Liver (tissue), 9 donors: ENCODE results near the gene SAFB. TPM values are rescaled to one million over a fixed set of nuclear protein-coding genes. Genes with fewer than 3 reads are reported as not detected.

Source experiments
- DNase-seq: peaks from one replicate; pipeline ENCODE4 v3.0.0-alpha.2; 2017; ENCODE audit warnings: low spot score
- H3K27ac ChIP-seq, 2 donors: one replicate each; pipeline ENCODE4 v1.7.0; 2013; ENCODE audit warnings: inconsistent platforms in 2 of 2, low read length in 2 of 2, control low read depth in 1 of 2, low read depth in 1 of 2, mild to moderate bottlenecking in 1 of 2
- H3K27me3 ChIP-seq, 4 donors: one replicate each; pipeline versions ENCODE4 v1.6.1 to v1.7.0; 2013; ENCODE audit warnings: low read length in 3 of 4, inconsistent platforms in 1 of 4, mild to moderate bottlenecking in 1 of 4, moderate library complexity in 1 of 4; ENCODE audit not compliant: control insufficient read depth in 4 of 4, insufficient read depth in 4 of 4
- H3K36me3 ChIP-seq, 4 donors: one replicate each; pipeline versions ENCODE4 v1.6.1 to v1.7.0; 2013; ENCODE audit warnings: low read length in 3 of 4, mild to moderate bottlenecking in 3 of 4, low read depth in 1 of 4, moderate library complexity in 1 of 4; ENCODE audit not compliant: control insufficient read depth in 4 of 4, insufficient read depth in 3 of 4
- H3K4me1 ChIP-seq, 4 donors: one replicate each; pipeline versions ENCODE4 v1.6.1 to v1.7.0; 2013; ENCODE audit warnings: low read length in 3 of 4, mild to moderate bottlenecking in 3 of 4, moderate library complexity in 1 of 4; ENCODE audit not compliant: control insufficient read depth in 4 of 4, insufficient read depth in 4 of 4
- H3K4me3 ChIP-seq, 3 donors: one replicate each; pipeline versions ENCODE4 v1.6.1 to v1.7.0; 2013; ENCODE audit warnings: low read length in 3 of 3, control low read depth in 1 of 3, low read depth in 1 of 3, mild to moderate bottlenecking in 1 of 3
- H3K9ac ChIP-seq, 2 donors: one replicate each; pipeline ENCODE4 v1.7.0; 2013; ENCODE audit warnings: low read length in 2 of 2, mild to moderate bottlenecking in 2 of 2, moderate library complexity in 2 of 2, control low read depth in 1 of 2, low read depth in 1 of 2
- H3K9me3 ChIP-seq, 4 donors: one replicate each; pipeline versions ENCODE4 v1.6.1 to v1.7.0; 2013; ENCODE audit warnings: low read length in 3 of 4; ENCODE audit not compliant: control insufficient read depth in 4 of 4
- EGR1 ChIP-seq, 2 donors: IDR thresholded peaks; 2 replicates each; pipeline ENCODE4 v1.6.1; 2016 to 2018; ENCODE audit warnings: antibody characterized with exemption in 2 of 2, low read depth in 2 of 2
- FOXA1 ChIP-seq: IDR thresholded peaks from 2 replicates; pipeline ENCODE4 v1.6.1; 2016; ENCODE audit warnings: antibody characterized with exemption
- FOXA2 ChIP-seq: IDR thresholded peaks from 2 replicates; pipeline ENCODE4 v1.6.1; 2016; ENCODE audit warnings: antibody characterized with exemption
- GABPA ChIP-seq, 2 donors: IDR thresholded peaks in 1 of 2; conservative IDR thresholded peaks in 1 of 2; 2 replicates each; pipeline ENCODE4 v1.6.1; 2016; ENCODE audit warnings: antibody characterized with exemption in 2 of 2, mild to moderate bottlenecking in 1 of 2, moderate library complexity in 1 of 2
- HNF4A ChIP-seq, 2 donors: conservative IDR thresholded peaks; 2 replicates each; pipeline ENCODE4 v1.6.1; 2016; ENCODE audit warnings: antibody characterized with exemption in 2 of 2, mild to moderate bottlenecking in 2 of 2
- HNF4G ChIP-seq: IDR thresholded peaks from 2 replicates; pipeline ENCODE4 v1.6.1; 2016; ENCODE audit warnings: antibody characterized with exemption
- JUND ChIP-seq, 2 donors: IDR thresholded peaks; 2 replicates each; pipeline ENCODE4 v1.6.1; 2016; ENCODE audit warnings: antibody characterized with exemption in 2 of 2
- NR2F2 ChIP-seq: IDR thresholded peaks from 2 replicates; pipeline ENCODE4 v1.6.1; 2016; ENCODE audit warnings: antibody characterized with exemption
- RAD21 ChIP-seq, 2 donors: IDR thresholded peaks; 2 replicates each; pipeline ENCODE4 v1.6.1; 2016; ENCODE audit warnings: antibody characterized with exemption in 2 of 2, mild to moderate bottlenecking in 2 of 2
- RXRA ChIP-seq, 2 donors: IDR thresholded peaks; 2 replicates each; pipeline ENCODE4 v1.6.1; 2017 to 2018; ENCODE audit warnings: antibody characterized with exemption in 2 of 2, mild to moderate bottlenecking in 1 of 2
- WGBS: extraction: QIAGEN DNeasy Blood & Tissue Kit; methylation state at CpG from one replicate; pipeline ENCODE4 v1.1.7; 2013; 5-methylcytosine and 5-hydroxymethylcytosine counted together
- polyA plus RNA-seq, 2 donors: library from polyadenylated mRNA; stranded (reverse) in 1 of 2; unstranded in 1 of 2; fragments of 200-250 nt in 1 of 2; fragments of >200 nt in 1 of 2; fragmentation: Nextera tagmentation in 1 of 2; extraction: Ambion mirVana in 1 of 2; gene quantifications; one replicate each; pipeline versions ENCODE4 v1.2.1 to v1.2.3, GENCODE V29; 2013 to 2015
- total RNA-seq, 2 donors: library from RNA; depleted of rRNA; stranded (reverse); fragments of >200 nt; gene quantifications; one replicate each; pipeline ENCODE4 v1.2.3, GENCODE V29; 2014
- TF ChIP-seq, protein P1 (sequence below): IDR thresholded peaks from 2 replicates; pipeline ENCODE4 v1.6.1; 2016; ENCODE audit warnings: antibody characterized with exemption
- TF ChIP-seq, protein P2 (sequence below): IDR thresholded peaks from 2 replicates; pipeline ENCODE4 v1.6.1; 2016; ENCODE audit warnings: antibody characterized with exemption
- TF ChIP-seq, protein P3 (sequence below): IDR thresholded peaks from 2 replicates; pipeline ENCODE4 v1.6.1; 2016; ENCODE audit warnings: antibody characterized with exemption
- TF ChIP-seq, protein P4 (sequence below): IDR thresholded peaks from 2 replicates; pipeline ENCODE4 v1.6.1; 2016; ENCODE audit warnings: antibody characterized with exemption, mild to moderate bottlenecking
- donor health status: healthy.
- donor health status: healthy.
- donor health status: healthy.
- donor health status: healthy.
- donor health status: healthy.

SAFB gene
- total and polyA plus RNA-seq, 4 donors: 16.5 to 65.0 (median 38.5) TPM

DNA sequence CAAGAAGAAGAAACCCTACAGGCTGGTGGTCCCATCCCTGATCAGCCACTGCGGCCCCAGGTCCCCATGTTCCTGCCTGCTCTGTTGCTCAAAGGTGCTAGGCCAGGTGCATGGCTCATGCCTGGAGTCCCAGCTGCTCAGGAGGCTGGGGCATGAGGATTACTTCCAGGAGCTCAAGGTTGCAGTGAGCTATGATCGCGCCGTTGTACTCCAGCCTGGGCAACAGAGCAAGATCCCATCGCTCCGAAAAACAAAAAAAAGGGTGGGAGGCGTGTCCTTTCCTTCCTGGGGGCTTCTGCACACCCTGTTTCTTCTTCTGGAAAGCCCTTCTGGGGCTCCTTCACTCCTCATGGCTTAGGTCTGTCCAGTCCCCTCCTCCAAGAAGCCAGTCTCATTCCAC, 43.2 kb upstream of the SAFB start (continued):
- TF ChIP-seq, protein P1, sequence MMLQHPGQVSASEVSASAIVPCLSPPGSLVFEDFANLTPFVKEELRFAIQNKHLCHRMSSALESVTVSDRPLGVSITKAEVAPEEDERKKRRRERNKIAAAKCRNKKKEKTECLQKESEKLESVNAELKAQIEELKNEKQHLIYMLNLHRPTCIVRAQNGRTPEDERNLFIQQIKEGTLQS: no peak
- TF ChIP-seq, protein P2, sequence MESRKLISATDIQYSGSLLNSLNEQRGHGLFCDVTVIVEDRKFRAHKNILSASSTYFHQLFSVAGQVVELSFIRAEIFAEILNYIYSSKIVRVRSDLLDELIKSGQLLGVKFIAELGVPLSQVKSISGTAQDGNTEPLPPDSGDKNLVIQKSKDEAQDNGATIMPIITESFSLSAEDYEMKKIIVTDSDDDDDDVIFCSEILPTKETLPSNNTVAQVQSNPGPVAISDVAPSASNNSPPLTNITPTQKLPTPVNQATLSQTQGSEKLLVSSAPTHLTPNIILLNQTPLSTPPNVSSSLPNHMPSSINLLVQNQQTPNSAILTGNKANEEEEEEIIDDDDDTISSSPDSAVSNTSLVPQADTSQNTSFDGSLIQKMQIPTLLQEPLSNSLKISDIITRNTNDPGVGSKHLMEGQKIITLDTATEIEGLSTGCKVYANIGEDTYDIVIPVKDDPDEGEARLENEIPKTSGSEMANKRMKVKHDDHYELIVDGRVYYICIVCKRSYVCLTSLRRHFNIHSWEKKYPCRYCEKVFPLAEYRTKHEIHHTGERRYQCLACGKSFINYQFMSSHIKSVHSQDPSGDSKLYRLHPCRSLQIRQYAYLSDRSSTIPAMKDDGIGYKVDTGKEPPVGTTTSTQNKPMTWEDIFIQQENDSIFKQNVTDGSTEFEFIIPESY: no peak
- TF ChIP-seq, protein P3, sequence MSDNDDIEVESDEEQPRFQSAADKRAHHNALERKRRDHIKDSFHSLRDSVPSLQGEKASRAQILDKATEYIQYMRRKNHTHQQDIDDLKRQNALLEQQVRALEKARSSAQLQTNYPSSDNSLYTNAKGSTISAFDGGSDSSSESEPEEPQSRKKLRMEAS: no peak

DNA sequence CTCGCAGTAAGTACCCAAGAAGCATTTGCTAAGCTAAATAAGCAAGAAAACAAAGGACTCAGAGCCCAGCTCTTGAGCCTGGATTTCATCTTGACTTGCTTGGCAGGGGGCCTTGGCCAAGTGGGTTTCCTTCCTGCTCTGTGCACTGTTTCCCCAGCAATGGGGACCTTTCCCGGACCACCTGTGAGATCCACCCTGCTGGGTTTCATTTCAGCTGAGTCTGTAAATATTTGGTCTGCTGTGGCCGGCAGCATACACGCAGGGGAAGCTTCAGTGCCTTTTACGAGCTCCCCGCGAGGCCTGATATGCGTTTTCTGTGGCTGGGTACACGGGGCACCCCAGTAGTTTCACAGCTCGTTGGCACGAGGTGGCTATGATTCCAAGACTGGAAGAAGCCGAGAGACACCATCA, 42.7 kb upstream of the SAFB start:
- Histone ChIP-seq H3K9me3 (no peaks in the 10 kb centered on the region), H3K9ac (no peak overlapping the region), H3K4me1 (peaks cover 0 to 5% (median 2%) of the 10 kb centered on the region in 4 donors), H3K27me3 (no peaks in the 10 kb centered on the region), H3K27ac (no peak overlapping the region), H3K36me3 (no peaks in the 10 kb centered on the region), H3K4me3 (no peak overlapping the region)
- TF ChIP-seq RAD21 (IDR thresholded peaks at IDR 0.05) (no peak), FOXA1 (no peak), HNF4G (no peak), HNF4A (conservative IDR thresholded peaks at IDR 0.05) (no peak), GABPA (IDR thresholded peaks at IDR 0.05 in 1 of 2, conservative IDR thresholded peaks at IDR 0.05 in 1 of 2) (no peak), NR2F2 (no peak), FOXA2 (no peak), EGR1 (IDR thresholded peaks at IDR 0.05; ENCODE audit: low read depth in 2 of 2) (no peak), RXRA (IDR thresholded peaks at IDR 0.05) (no peak)
- TF ChIP-seq, protein P1: no peak
- TF ChIP-seq, protein P2: no peak
- WGBS: 78% methylated on average over 12 of the region's 12 CpGs
- DNase-seq: no peak

DNA sequence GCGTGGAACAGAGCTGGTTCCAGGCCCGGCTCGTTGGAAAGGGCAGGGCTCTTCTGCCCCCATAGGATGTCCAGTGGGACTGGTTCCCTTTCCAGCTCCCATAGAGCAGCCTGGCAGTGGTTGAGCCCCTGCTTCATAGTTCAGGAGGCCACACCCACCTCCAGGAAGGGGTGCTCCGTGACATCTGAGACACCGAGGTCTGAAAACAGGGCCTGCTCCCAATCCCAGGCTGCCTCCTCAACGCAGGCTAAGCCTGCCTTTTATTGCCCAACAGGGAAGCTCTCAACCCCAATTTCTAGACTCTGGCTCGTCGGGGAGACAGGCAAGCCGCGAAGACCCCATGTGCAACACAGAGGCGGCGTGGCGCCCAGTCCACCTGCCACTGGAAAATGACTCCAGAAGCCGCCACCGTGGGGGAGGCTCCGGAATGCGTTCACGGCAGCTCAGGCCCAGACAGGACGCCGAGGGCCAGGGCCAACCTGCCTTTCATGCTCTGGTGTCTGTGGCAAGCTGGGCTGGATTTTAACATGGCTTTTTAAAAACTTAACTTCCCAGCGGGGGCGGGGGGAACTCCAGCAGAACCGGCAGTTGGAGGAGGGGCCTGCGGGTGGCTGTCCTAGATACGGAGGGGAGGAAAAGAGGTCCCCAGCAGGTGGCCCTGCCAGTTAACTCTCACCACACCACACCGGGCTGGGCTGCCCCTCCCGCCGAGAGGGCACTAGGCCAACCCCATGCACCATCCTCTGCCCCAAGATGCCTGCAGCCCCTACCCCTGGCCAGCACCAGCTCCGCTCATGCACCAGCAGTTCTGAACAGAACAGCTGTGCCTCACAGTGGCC, 37.2 kb upstream of the SAFB start:
- peak; percentile 70 for DNase-seq
- H3K4me1 ChIP-seq: peaks cover 0 to 2% (median 0%) of the 10 kb centered on the region in 4 donors
- peaks cover 10 to 47% (median 32%) of the 10 kb centered on the region in 4 donors for H3K36me3 ChIP-seq
- no peaks in the 10 kb centered on the region for H3K27me3 ChIP-seq
- TF ChIP-seq, protein P4, sequence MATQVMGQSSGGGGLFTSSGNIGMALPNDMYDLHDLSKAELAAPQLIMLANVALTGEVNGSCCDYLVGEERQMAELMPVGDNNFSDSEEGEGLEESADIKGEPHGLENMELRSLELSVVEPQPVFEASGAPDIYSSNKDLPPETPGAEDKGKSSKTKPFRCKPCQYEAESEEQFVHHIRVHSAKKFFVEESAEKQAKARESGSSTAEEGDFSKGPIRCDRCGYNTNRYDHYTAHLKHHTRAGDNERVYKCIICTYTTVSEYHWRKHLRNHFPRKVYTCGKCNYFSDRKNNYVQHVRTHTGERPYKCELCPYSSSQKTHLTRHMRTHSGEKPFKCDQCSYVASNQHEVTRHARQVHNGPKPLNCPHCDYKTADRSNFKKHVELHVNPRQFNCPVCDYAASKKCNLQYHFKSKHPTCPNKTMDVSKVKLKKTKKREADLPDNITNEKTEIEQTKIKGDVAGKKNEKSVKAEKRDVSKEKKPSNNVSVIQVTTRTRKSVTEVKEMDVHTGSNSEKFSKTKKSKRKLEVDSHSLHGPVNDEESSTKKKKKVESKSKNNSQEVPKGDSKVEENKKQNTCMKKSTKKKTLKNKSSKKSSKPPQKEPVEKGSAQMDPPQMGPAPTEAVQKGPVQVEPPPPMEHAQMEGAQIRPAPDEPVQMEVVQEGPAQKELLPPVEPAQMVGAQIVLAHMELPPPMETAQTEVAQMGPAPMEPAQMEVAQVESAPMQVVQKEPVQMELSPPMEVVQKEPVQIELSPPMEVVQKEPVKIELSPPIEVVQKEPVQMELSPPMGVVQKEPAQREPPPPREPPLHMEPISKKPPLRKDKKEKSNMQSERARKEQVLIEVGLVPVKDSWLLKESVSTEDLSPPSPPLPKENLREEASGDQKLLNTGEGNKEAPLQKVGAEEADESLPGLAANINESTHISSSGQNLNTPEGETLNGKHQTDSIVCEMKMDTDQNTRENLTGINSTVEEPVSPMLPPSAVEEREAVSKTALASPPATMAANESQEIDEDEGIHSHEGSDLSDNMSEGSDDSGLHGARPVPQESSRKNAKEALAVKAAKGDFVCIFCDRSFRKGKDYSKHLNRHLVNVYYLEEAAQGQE: no peak
- TF ChIP-seq NR2F2 (no peak), JUND (IDR thresholded peaks at IDR 0.05) (no peak)
- TF ChIP-seq, protein P2: no peak
- no peaks in the 10 kb centered on the region for H3K9me3 ChIP-seq
- no peak overlapping the region for H3K4me3 ChIP-seq
- 74% methylated on average over 29 of the region's 29 CpGs for WGBS
- no peak overlapping the region for H3K9ac ChIP-seq
- no peak overlapping the region for H3K27ac ChIP-seq
